SU-DHL-6 (cell line): ENCODE results near the gene NUDT2.
"Not testable (repeated sequence)": the region's sequence is repeated elsewhere in the genome, so short reads cannot be mapped to it uniquely, and the experiment has no call there.

Source experiments
- H2AFZ ChIP-seq: fragments of 200-600 bp; sonication (generic); 2 replicates; pipeline ENCODE4 v1.6.1; 2014; ENCODE audit warnings: low read depth, mild to moderate bottlenecking, moderate library complexity, mixed read lengths, antibody characterized with exemption, low read length; ENCODE audit not compliant: severe bottlenecking
- H3F3A ChIP-seq: fragments of 200-600 bp; shearing (Covaris generic); 2 replicates; pipeline ENCODE4 v1.6.0; 2016; ENCODE audit warnings: antibody characterized with exemption, mild to moderate bottlenecking; ENCODE audit not compliant: insufficient read depth
- H3K27ac ChIP-seq: fragments of 200-600 bp; sonication (generic); 2 replicates; pipeline ENCODE4 v1.5.1; 2016; ENCODE audit warnings: low read depth, mild to moderate bottlenecking, low read length, moderate library complexity, mixed read lengths
- H3K27me3 ChIP-seq: fragments of 200-600 bp; sonication (generic), shearing (Covaris generic); 2 replicates; pipeline ENCODE4 v1.6.0; 2014; ENCODE audit warnings: mild to moderate bottlenecking, low read length
- H3K36me3 ChIP-seq: fragments of 200-600 bp; sonication (generic); 2 replicates; pipeline ENCODE4 v1.6.1; 2014; ENCODE audit warnings: mild to moderate bottlenecking, low read length, mixed read lengths
- H3K4me2 ChIP-seq: fragments of 300-600, 200-600 bp; shearing (Covaris generic), sonication (generic); 2 replicates; pipeline ENCODE4 v1.6.0; 2014; ENCODE audit warnings: low read length, low read depth, mild to moderate bottlenecking; ENCODE audit not compliant: poor library complexity, severe bottlenecking
- H3K4me3 ChIP-seq: fragments of 200-600 bp; sonication (generic); 2 replicates; pipeline ENCODE4 v1.5.1; 2014; ENCODE audit warnings: antibody characterized with exemption, low read length, mild to moderate bottlenecking, mixed read lengths; ENCODE audit not compliant: insufficient read depth, poor library complexity, severe bottlenecking
- H3K79me2 ChIP-seq: fragments of 200-600 bp; sonication (generic); 2 replicates; pipeline ENCODE4 v1.6.1; 2014; ENCODE audit warnings: mild to moderate bottlenecking, low read length, moderate library complexity; ENCODE audit not compliant: insufficient read depth
- H3K9ac ChIP-seq: fragments of 200-600 bp; sonication (generic); 2 replicates; pipeline ENCODE4 v1.7.0; 2014; ENCODE audit warnings: mild to moderate bottlenecking, low read length
- H3K9me2 ChIP-seq: fragments of 200-600 bp; sonication (generic); replicated peaks from 2 replicates; pipeline ENCODE4 v1.6.1; 2014; ENCODE audit warnings: low read length; ENCODE audit not compliant: insufficient read depth
- H3K9me3 ChIP-seq: fragments of 200-600 bp; sonication (generic); 2 replicates; pipeline ENCODE4 v1.6.1; 2014; ENCODE audit warnings: low read length, mixed read lengths; ENCODE audit not compliant: insufficient read depth
- H4K20me1 ChIP-seq: fragments of 200-600 bp; sonication (generic); 2 replicates; pipeline ENCODE4 v1.6.1; 2014; ENCODE audit warnings: low read depth, mild to moderate bottlenecking, antibody characterized with exemption, low read length, moderate library complexity, mixed read lengths
- CTCF ChIP-seq: fragments of 200-600 bp; sonication (generic); IDR thresholded peaks from one replicate; pipeline ENCODE4 v1.5.1; 2017; ENCODE audit warnings: antibody characterized with exemption, mild to moderate bottlenecking, low read length, moderate library complexity; ENCODE audit not compliant: insufficient read depth, poor library complexity, severe bottlenecking
- EZH2phosphoT487 ChIP-seq: fragments of 200-600 bp; sonication (generic), shearing (Covaris generic); conservative IDR thresholded peaks from 2 replicates; pipeline ENCODE4 v1.6.1; 2018; ENCODE audit warnings: mild to moderate bottlenecking, antibody characterized with exemption, low read length, moderate library complexity, mixed read lengths

NUDT2 gene

GRCh38 chr9:34334916-34335315 is 5.5 kb downstream of the NUDT2 start:
- H3K27me3 ChIP-seq = no peaks in the 10 kb centered on the region
- H3K27ac ChIP-seq = no peak overlapping the region
- TF ChIP-seq CTCF (no peak), EZH2phosphoT487 (no peak)
- H3K9ac ChIP-seq = no peak overlapping the region
- H3K4me3 ChIP-seq = no peak overlapping the region
- H4K20me1 ChIP-seq = no peaks in the 10 kb centered on the region
- H3K9me3 ChIP-seq = no peaks in the 10 kb centered on the region
- H3K4me2 ChIP-seq = no peak overlapping the region
- H3F3A ChIP-seq = peaks cover 11% of the 10 kb centered on the region
- peaks cover under 1% of the 10 kb centered on the region for H3K79me2 ChIP-seq
- no peaks in the 10 kb centered on the region for H3K36me3 ChIP-seq
- H3K9me2 ChIP-seq = no peaks in the 10 kb centered on the region
- no peak overlapping the region for H2AFZ ChIP-seq

- TF ChIP-seq EZH2phosphoT487 (no peak), CTCF (no peak)
- H3K27ac ChIP-seq = no peak overlapping the region
- H2AFZ ChIP-seq = no peak overlapping the region
- no peak overlapping the region for H3K9ac ChIP-seq
- no peak overlapping the region for H3K4me3 ChIP-seq
- H3K4me2 ChIP-seq = no peak overlapping the region
- no peaks in the 10 kb centered on the region for H3K9me3 ChIP-seq
- no peaks in the 10 kb centered on the region for H3K79me2 ChIP-seq
- H3F3A ChIP-seq = peaks cover 11% of the 10 kb centered on the region
- no peaks in the 10 kb centered on the region for H3K9me2 ChIP-seq
- no peaks in the 10 kb centered on the region for H4K20me1 ChIP-seq
- H3K36me3 ChIP-seq = no peaks in the 10 kb centered on the region
- no peaks in the 10 kb centered on the region for H3K27me3 ChIP-seq
Measured at GRCh38 chr9:34335376-34335775, 6.0 kb downstream of the NUDT2 start.

GRCh38 chr9:34337403-34337802 is 8.0 kb downstream of the NUDT2 start:
- Histone ChIP-seq H3K27me3 (no peaks in the 10 kb centered on the region), H3K36me3 (no peaks in the 10 kb centered on the region), H3K4me3 (no peak overlapping the region), H2AFZ (no peak overlapping the region), H3K4me2 (no peak overlapping the region), H4K20me1 (no peaks in the 10 kb centered on the region), H3K9me3 (no peaks in the 10 kb centered on the region), H3K79me2 (no peaks in the 10 kb centered on the region), H3K9me2 (no peaks in the 10 kb centered on the region), H3K9ac (no peak overlapping the region), H3F3A (no peaks in the 10 kb centered on the region), H3K27ac (no peak overlapping the region)
- no peak for TF ChIP-seq CTCF
- TF ChIP-seq EZH2phosphoT487 = no peak

- H3K36me3 ChIP-seq, H3K9me2 ChIP-seq, H3K4me3 ChIP-seq, H2AFZ ChIP-seq, H3K9me3 ChIP-seq, H3K9ac ChIP-seq, H3K27me3 ChIP-seq, H4K20me1 ChIP-seq, H3K4me2 ChIP-seq, H3F3A ChIP-seq, H3K79me2 ChIP-seq, H3K27ac ChIP-seq: not testable (repeated sequence)
Measured at GRCh38 chr9:34338079-34338478, 8.7 kb downstream of the NUDT2 start.
